ENCODE measurements around the gene SCYGR7.
"Not testable (repeated sequence)": the region's sequence is repeated elsewhere in the genome, so short reads cannot be mapped to it uniquely, and the experiment has no call there.

SCYGR7 gene, protein sequence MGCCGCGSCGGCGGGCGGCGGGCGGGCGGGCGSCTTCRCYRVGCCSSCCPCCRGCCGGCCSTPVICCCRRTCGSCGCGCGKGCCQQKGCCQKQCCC

GRCh38 chr2:227728035-227728434 is at the start of gene SCYGR7:
Gene SCYGR7 (plus strand): TSS chr2:227728335. CDS start chr2:227728335, 0 bp downstream.
- DNase-seq = no peak

DNA sequence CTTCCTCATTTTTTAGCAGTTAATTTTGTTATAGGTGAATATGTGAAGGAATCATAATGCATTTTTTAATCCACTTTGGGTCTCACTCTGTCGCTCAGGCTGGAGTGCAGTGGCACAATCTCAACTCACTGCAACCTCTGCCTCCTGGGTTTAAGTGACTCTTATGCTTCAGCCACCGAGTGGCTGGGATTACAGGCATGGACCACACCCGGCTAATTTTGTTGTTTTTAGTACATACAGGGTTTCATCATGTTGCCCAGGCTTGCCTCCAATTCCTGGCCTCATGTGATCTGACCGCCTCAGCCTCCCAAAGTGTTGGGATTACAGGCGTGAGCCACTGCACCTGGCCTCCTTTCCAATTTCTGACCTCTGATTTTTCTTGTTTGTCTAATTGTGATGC is 43.9 kb upstream of the SCYGR7 start:
- no peak for DNase-seq

- no peak for DNase-seq
These were observed 40.9 kb upstream of the SCYGR7 start for GRCh38 chr2:227687189-227687588.

DNA sequence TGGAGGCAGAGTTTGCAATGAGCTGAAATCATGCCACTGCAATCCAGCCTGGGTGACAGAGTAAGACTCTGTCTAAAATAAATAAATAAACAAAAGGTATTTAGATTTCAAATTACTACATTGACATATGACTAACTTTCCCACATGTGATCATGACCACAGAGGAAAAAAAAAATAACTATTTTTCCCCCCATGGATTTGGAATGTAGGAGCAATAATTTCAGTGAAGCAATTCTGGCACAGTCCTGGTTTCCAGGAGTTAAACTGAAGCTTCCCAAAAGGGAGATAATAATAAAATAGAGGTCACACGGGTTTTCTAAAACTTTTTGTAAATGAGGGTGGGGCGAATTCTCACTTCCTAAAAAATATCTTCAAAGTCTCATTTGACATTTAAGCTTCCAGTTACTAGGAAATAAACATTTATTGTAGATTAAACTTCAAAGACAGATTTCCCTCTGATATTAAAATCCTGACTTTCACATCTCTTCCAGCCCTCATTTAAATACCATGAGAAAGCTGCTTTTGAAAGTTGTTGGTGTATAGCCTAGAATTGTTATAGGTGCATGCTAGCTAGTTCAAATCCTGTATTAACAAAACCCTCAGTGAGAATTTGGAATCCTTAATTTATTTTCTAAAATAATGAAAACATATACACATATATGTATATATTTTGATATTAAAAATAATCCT is 31.0 kb upstream of the SCYGR7 start:
- DNase-seq = no peak

DNA sequence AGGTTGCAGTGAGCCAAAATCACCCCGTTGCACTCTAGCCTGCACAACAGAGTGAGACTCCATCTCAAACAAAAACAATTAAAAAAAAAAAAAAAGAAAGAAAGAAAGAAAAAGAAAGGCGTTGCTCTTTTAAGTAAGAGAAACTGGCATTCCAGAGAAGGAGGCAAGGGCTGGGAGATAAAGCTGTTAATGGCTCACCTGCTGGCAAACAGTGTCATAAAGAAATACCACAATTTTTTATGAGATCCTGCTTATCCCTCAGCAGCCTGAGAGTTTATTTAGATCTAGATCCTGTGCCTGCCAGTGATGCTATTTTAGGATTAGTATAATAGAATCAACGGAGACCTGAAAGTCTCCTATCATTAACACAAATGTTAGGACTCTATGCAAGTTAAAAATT is 26.6 kb upstream of the SCYGR7 start:
- DNase-seq = no peak

DNA sequence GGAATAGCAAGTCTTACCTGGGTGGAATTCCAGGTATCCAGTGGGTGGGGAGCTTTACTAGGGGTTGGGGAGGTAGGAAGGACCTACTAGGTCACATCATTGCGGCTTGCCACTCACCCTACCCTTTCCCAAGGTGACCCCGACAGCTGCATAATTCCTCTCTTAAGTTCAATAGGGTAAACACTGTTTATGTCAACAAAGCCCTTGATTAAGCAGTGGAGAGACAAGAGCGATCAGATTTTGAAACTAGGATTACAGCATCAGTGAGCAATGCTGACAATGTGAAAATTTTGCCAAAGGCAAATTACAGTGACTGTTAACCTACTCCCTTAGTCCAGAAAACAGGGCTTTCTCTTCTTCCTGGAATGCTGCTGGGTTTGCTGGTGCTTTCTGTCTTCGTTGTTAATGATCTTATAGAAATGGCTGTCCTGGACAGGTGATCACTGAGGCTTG is 24.8 kb upstream of the SCYGR7 start:
- no peak for DNase-seq

DNA sequence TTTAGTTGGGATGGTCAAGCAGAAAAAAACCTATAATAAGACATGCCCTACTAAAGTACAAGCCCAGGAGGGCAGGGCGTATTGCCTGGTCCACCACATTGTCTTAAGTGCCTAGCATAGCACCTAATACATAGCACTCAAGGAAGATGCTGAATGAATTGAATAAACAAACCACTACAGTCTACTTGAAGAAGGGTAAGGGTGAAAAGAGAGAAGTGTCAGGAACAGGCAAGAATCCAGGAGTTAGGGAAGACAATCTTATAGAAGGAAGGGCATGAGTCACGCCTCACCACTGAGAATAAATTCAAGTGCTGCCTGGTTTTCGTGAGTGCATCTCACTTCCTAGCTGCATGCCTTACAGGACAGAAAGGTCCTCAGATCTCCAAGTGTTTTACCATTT is 24.2 kb upstream of the SCYGR7 start:
- DNase-seq = no peak

- DNase-seq = no peak
These were observed 21.3 kb upstream of the SCYGR7 start for GRCh38 chr2:227706859-227707258.

- no peak for DNase-seq
These were observed 20.7 kb upstream of the SCYGR7 start for GRCh38 chr2:227707390-227707789.

- no peak for DNase-seq
These were observed 17.1 kb upstream of the SCYGR7 start for GRCh38 chr2:227710986-227711385.

- no peak for DNase-seq
These were observed 14.8 kb upstream of the SCYGR7 start for GRCh38 chr2:227713291-227713690.

DNA sequence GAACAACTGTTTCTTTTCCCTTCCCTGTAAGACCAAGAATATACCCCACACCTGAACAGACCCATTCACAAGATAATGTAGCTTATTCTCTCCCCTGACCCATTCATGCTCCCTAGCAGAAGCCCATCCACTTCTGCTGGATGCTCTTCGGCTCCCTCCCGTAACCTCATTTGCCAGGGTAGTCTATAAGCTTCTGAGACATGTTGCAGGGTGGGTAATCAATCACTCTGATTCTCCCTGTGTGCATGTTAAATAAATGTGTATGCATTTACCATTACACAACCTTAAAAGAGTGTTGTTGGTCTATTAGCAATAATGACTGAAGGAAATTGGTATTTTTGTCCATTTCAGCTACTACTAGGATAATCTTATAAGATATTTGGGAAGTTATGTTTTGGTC is 11.6 kb upstream of the SCYGR7 start:
- no peak for DNase-seq

GRCh38 chr2:227717687-227718567 is 10.2 kb upstream of the SCYGR7 start, which contains the start of gene SLC19A3:
Gene SLC19A3 (minus strand): TSS chr2:227718028. CDS start chr2:227702318, 15,710 bp downstream.
- DNase-seq = peak; percentile 2

DNA sequence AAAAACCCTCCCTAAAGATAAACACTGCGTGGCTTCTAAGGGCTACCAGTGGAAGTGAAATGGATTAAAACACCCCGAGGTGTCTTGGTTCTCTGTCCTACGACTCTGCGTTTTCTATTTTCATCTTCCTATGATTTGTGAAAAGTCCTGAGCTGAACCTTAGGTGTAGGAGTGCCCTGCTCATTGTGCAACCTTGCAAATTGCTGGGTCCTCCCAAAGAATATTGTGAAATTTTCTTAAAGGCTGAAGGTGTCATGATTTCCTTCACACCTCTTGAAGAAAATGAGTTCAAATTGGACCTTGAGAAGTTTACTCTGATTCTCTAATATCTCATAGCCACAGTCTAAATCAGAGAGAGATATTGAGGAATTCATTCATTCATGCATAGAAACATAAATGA is 8.5 kb upstream of the SCYGR7 start:
- no peak for DNase-seq

DNA sequence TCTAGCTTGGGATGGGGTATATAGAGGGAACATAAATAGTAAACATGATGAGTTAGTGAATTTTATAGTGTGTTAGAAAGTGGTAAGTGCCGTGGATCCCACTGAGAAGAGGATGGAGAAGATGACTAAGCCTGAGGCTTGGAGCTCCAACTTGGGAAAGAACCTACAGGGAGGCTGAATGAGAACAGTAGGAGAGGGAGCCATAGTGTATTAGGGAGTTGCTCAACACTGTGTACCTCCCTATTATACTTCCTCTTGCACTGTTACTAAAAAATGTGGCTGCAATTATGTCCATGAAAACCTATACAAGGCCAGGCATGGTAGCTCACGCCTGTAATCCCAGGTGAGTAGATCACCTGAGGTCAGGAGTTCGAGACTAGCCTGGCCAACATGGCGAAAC is 7.5 kb upstream of the SCYGR7 start:
- DNase-seq = no peak

- not testable (repeated sequence) for DNase-seq
These were observed 5.3 kb upstream of the SCYGR7 start for GRCh38 chr2:227722821-227723220.

- DNase-seq = no peak
These were observed 3.6 kb upstream of the SCYGR7 start, which contains the start of gene SCYGR6 for GRCh38 chr2:227724394-227725039. Gene SCYGR6 (minus strand): TSS chr2:227724757. CDS start chr2:227724757, 0 bp downstream.

- DNase-seq = no peak
These were observed 11.2 kb downstream of the SCYGR7 start for GRCh38 chr2:227739351-227739750.

DNA sequence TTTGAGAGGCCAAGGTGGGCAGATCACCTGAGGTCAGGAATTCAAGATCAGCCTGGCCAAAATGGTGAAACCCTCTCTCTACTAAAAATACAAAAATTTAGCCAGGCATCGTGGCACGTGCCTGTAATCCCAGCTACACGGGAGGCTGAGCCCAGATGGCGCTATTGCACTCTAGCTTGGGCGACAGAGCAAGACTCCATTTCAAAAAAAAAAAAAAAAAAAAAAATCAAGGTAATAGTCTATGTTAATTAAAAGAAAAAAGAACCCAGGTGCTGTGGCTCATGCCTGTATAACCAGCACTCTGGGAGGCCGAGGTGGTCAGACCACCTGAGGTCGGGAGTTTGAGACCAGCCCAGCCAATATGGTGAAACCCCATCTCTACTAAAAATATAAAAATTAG is 12.6 kb downstream of the SCYGR7 start:
- not testable (repeated sequence) for DNase-seq

DNA sequence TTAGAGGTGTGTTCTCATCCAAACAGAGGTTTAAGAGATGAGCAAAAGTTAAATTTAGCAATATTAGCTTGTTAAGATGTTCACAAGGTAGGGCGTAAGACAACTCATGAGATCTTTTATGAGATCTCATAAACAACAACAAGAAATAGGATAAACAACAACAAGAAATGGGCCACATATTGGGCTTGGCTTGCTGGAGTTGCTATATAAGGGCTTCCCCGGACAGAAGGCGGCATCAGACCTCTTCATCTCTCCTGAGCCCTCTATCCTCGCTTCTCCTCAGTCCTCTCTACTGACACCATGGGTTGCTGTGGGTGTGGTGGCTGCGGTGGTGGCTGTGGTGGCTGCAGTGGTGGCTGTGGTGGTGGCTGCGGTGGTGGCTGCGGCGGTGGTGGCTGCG is 17.5 kb downstream of the SCYGR7 start, which contains the start of gene SCYGR8:
Gene SCYGR8, plus strand, starts transcription at position 301 of the 400 bp plus-strand sequence. Its CDS starts 0 bp downstream, at position 301.
- DNase-seq = no peak

GRCh38 chr2:227748079-227748478 is 19.9 kb downstream of the SCYGR7 start:
- DNase-seq = no peak

- not testable (repeated sequence) for DNase-seq
These were observed 28.1 kb downstream of the SCYGR7 start for GRCh38 chr2:227756261-227756660.

All from NCI-H526 treated with DMSO at 0.1 percent for 48 hours (cell line).